NCI-H82 (cell line): ENCODE measurements around the gene KRTAP10-8.
"Not testable (repeated sequence)": the region's sequence is repeated elsewhere in the genome, so short reads cannot be mapped to it uniquely, and the experiment has no call there.

Experiments used
- DNase-seq: peaks from one replicate; lab custom pipeline; 2025; lab: John Stamatoyannopoulos, UW

KRTAP10-8 gene

DNA sequence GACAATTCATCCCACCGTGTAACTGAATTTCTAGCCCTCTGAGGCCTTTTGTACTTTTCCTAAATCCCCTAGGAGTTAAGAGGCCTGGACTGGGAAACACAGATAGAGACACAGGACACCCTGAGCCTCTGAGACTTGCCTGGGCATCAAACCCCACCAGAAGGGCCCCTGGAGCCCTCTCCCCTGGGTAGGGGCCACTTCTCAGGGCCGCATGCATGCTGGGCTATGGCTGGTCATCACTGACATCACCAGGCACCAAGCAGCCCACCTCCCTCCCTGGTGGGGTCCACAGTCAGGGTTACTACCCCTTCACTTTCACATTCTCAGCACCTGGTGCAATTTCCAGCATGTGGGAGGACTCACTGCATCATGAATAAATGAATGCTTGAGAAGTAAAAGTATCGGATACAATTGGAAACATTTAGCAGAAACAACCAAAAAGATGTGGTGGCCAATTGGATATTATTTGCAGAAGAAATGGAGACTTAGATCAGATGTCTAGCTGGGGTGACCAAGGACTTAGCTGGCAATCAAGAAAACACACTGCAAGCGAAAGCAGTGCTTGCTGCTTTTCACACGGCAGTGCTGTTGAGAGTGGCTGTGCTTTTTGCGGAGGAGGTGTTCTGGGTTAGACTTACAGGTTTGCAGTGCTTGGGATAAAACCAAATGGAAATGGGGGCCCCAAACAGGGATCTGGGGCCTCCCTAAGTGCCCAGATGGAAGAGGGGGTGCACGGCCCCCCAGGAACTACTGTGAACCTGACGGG, 12.4 kb upstream of the KRTAP10-8 start:
- no peak for DNase-seq

DNA sequence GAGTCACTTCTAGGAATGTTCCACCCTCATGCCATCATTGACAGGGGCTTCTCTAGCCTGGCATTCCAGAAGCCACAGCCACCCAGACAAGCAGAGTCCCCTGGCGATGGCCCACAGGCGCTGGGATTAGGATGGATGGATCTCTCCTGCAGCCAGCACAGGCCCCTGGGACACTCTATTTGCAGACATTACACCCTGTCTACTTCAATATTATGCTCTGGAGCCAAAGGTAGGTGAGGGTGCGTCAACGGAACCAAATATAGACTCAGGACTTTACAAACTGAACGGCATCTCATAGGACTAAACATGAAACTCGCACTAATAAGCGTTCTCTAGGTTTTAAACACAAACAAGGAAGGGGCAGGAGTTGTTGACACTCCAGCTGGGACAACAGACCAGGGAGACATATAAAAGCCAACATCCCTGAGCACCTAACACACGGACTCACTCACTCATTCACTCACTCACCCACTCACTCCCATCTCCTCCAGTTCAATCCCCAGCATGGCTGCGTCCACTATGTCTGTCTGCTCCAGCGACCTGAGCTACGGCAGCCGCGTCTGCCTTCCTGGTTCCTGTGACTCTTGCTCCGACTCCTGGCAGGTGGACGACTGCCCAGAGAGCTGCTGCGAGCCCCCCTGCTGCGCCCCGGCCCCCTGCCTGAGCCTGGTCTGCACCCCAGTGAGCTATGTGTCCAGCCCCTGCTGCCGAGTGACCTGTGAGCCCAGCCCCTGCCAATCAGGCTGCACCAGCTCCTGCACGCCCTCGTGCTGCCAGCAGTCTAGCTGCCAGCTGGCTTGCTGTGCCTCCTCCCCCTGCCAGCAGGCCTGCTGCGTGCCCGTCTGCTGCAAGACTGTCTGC, 11.5 kb upstream of the KRTAP10-8 start, which contains the start of gene KRTAP10-7:
TSS of gene KRTAP10-7 (plus strand) at position 480 of the 861 bp plus-strand sequence. CDS start at position 505, 25 bp downstream.
- not testable (repeated sequence) for DNase-seq

DNA sequence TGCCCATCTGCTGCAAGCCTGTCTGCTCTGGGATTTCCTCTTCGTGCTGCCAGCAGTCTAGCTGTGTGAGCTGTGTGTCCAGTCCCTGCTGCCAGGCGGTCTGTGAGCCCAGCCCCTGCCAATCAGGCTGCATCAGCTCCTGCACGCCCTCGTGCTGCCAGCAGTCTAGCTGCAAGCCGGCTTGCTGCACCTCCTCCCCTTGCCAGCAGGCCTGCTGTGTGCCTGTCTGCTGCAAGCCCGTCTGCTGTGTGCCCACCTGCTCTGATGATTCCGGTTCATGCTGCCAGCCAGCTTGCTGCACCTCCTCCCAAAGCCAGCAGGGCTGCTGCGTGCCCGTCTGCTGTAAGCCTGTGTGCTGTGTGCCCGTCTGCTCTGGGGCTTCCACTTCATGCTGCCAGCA, 10.8 kb upstream of the KRTAP10-8 start:
- DNase-seq: not testable (repeated sequence)

DNA sequence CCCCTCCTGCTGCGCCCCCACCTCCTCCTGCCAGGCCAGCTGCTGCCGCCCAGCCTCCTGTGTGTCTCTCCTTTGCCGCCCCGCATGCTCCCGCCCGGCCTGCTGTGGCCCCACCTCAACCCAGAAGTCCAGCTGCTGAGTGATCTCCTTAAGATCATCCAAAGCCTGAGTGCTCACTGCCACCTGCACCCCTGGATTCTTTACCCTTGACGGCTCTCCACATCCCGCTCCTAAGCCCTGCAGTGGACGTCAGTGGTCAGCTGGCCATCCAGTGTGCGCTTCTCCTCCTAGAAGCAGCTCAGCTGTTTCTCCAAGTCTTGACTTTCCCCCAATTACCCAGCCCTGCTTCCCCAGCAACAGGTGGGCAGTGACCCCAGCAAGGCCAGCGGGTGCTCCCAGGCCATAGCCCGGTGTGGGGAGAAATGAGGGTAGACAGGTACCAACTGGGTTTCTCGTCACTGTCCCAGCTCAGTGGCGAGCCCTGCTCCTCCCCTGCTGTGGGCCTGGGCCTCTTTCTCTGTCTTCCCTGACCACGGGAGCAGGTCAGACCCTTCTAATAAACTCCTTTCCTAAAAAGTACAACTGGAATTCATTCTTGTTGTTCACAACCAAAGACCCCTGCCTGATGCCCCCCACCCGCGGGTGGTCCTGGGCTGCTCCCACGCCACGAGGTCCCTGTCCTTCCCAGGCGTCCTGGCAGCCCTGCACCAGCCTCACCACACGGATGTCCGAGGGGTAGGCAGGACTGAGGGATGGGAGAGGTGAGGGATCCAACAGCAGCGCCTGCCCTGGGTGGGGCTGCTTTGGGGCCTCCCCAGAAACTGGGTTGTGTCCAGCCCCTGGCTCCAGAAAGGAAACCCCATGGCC, 10.1 kb upstream of the KRTAP10-8 start:
- DNase-seq: no peak

DNA sequence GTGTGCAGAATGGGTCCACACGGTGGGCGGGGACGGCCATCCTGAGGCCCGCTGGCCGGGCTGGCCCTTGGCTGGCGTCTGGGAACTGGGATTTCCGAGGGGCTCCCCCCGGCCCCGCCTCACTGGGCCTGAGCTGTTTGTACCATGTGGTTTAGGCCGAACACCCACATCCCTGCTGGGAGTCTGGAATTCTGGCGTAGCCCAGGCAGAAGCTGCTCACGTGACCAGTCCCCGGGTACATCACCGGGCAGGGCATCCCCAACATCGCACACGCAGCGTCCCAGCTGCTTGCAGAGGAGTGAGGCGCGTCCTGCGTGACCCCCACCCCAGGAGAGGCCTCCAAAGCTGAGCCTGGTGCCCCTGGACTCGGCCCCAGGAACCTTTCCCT, 9.4 kb upstream of the KRTAP10-8 start:
- no peak for DNase-seq

DNA sequence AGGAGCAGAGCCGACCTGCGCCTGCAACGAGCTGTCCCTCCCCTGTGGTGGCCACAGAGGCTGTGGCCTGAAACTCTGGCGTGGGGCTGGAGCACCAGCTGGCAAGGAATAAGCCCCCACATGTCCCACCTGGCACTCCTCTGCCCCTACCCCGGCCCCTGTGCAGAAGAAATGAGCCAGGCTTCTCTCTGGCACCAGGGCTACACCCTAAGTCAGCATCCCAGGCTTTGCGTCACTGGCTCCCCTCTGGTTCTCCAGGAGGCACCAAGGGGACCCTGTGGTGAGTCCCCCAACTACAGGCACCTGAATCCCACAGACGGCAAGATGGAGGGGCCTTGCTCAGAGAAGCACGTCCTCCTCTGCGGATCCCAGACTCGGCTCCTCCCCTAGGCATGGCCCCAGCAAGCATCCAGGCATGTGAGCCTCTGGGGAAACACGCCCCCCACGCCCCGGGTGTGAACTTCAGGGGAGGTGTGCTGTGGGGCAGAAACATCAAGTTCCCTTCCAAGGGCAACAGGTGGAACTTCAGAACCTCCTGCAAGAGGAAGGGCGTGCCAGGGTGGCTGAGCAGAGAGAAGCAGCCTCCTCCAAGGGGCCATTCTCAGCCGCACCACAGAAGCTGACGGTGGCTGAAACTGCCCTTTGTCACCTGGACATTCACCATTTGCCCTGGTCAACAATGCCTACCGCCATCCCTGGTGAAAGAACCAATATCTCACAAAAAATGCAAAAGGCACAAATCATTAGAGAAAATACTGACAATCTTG, 8.6 kb upstream of the KRTAP10-8 start:
- no peak for DNase-seq

DNA sequence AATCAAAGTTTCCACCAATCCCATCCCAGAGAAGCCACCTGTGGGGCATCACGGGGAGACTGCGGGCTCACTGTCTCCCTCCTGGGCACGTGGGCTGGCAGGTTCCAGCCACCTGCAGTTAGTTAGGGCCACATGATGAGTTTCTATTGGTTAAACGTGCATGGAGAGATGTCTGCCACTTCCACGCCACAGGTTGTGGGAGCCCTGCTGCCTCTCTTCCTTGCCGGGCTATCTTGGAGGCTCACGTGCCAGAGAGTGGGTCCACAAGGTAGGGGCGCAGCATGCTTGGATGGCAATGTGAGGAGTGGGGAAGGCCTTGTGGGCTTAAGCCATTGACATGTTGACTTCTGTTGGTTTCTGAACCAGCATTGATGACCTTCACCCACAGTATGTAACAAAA, 8.0 kb upstream of the KRTAP10-8 start:
- DNase-seq: no peak

DNA sequence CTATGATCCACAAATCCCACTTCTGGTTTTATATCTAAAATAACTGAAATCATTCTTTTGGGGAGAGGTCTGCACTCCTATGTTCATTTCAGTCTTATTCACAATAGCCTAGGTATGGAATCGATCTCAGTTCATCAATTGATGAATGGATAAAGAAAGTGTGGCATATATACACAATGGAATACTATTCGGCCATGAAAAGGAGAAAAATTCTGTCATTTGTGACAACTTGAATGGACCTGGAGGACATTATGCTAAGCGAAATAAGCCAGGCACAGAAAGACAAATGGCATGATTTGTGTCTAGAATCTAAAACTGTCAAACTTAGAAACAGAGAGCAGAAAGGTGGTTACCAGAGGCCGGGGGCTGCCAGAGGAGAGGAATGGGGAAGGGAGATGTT, 5.4 kb upstream of the KRTAP10-8 start:
- DNase-seq: no peak

DNA sequence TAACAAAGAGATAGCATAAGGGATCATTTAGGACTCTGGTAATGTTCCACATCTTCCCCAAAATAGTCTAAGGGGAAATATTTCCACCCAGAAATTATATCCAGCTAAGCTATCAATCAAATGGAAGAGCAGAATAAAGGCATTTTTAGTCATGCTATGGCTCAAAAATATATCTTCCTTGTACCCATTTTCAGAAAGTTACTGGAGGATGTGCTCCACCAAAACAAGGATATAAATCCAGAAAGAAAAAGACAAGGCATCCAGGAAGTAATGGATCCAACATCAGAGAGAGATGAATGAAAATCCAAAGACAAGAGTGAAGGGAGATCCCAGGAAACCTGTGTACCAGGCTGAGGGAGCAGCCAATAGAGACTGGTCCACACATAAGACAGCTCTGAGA, 2.7 kb upstream of the KRTAP10-8 start:
- no peak for DNase-seq

DNA sequence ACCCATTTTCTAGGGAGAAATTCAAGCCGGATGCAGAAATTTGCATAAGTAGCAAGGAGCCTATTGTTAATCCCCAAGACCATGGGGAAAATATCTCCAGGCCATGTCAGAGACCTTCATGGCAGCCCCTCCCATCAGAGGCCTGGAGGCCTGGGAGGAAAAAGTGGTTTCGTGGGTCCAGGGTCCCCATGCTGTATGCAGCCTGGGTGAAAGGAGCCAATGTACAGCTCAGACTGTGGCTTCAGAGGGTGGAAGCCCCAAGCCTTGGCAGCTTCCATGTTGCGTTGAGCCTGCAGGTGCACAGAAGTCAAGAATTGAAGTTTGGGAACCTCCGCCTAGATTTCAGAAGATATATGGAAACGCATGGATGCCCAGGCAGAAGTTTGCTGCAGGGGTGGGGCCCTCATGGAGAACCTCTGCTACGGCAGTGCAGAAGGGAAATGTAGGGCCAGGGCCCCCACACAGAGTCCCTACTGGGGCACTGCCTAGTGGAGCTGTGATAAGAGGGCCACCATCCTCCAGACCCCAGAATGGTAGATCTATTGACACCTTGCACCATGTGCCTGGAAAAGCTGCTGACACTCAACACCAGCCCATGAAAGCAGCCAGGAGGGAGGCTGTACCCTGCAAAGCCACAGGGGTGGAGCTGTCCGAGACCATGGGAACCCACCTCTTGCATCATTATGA, 1.6 kb upstream of the KRTAP10-8 start:
- DNase-seq: not testable (repeated sequence)

DNA sequence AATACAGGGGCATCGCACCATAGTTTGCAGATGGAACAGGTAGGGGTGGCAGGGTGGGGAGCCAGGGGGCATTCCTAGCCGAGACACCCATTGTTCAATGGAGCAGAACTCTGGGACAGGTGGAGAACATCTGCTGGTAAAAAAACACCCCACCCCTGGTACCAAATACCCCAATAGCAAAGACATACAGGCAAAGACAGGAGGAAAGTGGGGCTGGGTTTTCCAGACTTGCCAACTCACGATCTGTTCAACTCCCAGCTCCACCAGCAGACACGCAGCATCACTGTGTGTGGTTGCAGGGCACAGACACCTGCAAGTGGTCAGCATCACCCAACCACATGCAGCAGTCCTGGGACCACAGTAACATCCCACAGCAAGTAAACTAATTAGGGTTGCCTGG, 328 bp upstream of the KRTAP10-8 start:
- no peak for DNase-seq

DNA sequence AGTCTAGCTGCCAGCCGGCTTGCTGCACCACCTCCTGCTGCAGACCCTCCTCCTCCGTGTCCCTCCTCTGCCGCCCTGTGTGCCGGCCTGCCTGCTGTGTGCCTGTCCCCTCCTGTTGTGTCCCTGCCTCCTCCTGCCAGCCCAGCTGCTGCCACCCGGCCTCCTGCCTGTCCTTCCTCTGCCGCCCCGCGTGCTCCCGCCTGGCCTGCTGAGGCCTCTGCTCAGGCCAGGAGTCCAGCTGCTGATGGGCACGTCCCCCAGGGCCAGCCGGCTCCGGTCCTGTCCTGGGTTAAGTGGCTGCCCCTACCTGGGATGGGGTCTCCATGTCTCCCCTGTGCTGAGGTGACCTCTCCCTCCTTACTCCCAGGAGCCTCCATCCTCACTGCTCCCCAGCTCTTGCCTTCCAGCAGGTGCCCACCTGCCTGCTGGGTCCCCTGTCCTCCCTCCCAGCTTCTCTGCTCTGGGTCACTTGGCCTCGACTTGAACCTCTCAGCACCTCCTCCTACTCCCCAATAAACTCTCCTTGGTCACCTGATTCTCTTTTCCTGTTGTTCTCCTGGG, 870 bp downstream of the KRTAP10-8 start:
- DNase-seq: no peak

DNA sequence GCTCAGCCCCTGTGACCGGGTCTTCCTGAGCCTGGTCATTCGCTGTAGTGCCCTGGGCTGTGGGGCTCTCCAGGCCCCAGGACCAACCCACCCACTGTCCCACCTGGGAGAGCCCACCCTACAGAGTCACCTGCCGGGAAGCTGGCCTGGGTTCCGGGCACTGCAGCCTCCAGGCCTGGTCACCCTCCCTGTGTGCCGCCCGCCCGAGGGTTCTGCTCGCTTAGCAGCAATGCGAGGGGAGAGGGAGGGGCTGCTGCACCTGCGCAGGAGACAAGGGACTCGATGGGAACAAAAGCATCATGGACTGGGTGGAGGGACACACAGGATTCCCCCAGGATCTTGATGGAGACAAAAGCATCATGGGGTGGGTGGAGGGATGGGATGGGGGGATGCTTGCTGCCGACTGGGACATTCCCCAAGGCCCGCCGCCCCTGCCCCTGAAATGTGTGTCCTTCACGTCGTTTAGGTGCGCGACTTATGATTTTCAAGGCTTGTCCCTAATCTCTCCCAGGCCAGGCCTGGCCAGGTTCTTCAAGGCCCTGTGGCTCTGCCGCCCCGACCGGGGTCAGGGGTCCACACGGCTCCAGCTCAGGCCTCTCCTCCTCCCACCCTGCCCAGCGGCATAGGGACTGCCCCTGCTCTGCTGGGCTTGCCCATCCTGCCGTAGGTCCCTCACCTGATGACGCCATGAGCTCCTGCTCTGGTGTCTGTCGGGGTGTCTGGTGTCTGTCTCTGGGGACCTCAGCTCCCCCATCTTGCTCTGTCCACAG, 1.7 kb downstream of the KRTAP10-8 start:
- DNase-seq: no peak

DNA sequence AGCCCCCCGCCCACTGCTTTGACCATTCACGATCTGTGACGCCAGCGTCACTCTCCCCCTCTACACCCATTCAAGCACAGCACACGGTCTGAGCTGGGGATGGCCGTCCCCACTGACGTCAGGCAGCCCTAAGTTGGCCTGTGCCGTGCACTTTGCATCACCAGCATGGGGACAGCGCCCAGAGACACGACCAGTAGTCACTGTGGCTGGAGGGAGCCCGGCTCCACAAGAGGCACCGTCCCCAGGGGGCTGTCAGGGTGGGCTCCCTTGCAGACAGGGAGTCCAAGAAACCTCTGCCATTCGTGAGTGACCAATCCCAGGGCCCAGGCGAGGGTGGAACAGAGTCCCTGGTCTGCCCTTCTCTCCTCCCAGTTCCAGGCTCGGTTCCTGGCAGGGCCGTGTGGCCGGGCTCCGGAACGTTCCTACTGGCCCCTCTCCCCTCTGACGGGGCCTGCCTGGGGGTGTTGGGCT, 2.3 kb downstream of the KRTAP10-8 start:
- DNase-seq: no peak

DNA sequence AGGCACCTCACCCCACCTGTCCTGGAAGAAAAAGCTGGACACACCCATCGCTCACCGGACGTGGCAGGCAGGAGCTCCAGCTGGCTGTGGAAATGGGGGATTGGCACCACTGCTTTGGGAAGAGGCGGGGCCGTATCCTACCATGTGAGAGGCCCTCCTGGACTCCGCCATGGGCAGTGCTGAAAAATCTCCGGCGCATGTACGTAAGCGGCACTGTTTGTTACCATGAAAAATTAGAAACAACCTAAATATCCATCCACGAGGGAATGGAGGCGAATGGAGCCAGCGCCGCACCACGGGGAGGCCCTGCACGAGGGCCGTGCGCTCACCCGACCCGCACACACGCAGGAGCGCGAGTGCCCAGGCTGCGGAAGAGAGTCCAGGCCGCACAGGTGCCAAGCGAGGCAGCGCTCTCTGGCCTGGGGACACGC, 3.1 kb downstream of the KRTAP10-8 start:
- DNase-seq: no peak

DNA sequence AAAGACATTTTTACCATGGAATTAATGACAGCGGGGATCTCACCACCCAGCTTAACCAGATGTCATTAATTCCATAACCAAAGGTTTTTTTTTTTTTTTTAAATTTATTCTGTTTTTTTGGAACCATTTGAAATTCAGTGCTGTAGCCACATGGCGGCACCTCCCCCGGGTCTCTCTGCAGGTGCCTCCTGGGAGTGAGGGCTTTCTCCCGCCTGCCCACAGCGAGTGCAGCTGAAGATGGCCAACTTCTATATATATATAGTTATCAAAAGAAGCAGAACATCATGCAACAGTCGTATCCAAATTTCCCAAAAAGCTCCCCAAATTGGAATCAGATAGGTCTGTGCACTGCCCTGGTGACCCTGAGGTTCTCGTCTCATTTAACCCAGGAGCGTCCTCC, 3.6 kb downstream of the KRTAP10-8 start:
- DNase-seq: no peak

DNA sequence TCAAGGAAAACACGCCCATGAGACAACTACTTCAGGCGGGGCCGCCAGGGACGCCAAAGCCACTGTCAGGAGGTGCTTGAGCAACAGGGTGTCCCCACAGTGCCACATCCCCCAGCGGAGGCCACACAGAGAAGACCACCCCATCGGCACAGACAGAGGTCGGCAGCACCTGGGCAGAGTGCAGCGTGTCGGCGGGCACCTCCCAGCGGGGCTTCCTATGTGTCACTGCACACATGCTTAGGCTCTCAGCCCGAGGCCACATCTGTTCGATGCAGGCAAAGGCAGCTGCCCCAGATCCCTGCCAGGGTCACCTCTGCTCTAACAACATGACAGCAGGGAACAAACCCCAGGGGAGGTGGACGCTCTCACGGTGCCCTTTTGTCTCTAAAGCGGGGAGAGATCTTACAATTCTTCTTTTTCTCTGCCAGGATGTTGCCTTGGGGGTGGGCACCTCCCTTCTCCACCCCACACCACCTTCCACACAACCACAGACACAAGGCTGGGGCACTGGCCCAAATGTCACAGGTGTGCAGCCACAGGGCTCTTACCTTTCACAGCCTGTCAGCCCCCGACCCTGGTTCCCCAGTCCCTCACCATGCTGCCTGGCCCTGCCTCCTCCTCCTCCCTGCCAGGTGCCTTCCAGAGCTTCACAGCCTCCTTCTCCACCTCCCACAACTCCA, 4.2 kb downstream of the KRTAP10-8 start:
- DNase-seq: no peak

DNA sequence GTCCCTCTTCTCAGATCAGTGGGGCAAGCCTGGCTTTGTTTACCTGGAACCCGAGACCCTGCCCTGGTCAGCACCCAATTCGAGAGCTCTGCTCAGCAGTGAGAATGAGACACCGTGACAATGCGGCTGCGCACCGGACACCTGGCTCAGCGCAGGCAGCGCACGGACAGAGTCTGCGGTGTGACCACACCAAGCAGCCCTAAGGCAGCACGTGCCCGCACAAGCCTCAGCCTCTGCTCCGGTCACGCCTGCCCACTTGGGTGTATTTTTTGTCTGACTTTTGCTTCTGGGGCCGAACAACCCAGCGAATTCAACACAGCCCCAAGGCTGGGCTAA, 4.7 kb downstream of the KRTAP10-8 start:
- DNase-seq: no peak

DNA sequence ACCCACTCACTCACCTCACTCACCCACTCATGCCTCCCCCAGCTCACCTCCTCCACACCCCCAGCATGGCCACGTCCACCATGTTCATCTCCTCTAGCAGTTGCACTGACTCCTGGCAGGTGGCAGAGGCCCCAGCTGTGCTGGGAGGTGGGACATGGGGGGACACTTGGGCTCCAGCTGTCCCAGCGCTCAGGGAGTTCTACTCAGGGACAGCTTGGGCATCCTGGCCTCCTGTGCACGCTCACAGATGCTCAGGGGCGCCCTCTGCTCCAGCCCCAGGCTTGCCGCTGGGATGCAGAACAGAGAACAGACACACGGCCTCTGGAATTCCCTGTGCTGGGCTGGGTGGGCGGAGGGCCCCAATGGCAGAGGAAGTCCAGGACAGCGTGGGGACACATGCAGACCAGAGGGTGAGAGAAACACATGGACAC, 5.2 kb downstream of the KRTAP10-8 start:
- no peak for DNase-seq
